Vagina (tissue), 2 donors: ENCODE measurements around the gene GC. TPM values are rescaled to one million over a fixed set of nuclear protein-coding genes. Genes with fewer than 3 reads are reported as not detected.

Experiments used
- DNase-seq, 2 donors: peaks; one replicate each; pipeline ENCODE4 v3.0.0-alpha.2; 2017; ENCODE audit errors: extremely low spot score in 2 of 2
- H3K27ac ChIP-seq: fragments of 200-600 bp; sonication (generic); one replicate; pipeline ENCODE4 v1.5.1; 2019
- H3K27me3 ChIP-seq: fragments of 200-600 bp; sonication (generic); one replicate; pipeline ENCODE4 v1.5.1; 2019
- H3K36me3 ChIP-seq, 2 donors: fragments of 200-600 bp; sonication (generic); one replicate each; pipeline ENCODE4 v1.5.1; 2017 to 2019
- H3K4me1 ChIP-seq: fragments of 200-600 bp; sonication (generic); one replicate; pipeline ENCODE4 v1.5.1; 2019
- H3K4me3 ChIP-seq, 2 donors: fragments of 200-600 bp; sonication (generic); 1 replicate in 1 of 2; 2 replicates in 1 of 2; pipeline ENCODE4 v1.5.1; 2016 to 2019
- H3K9me3 ChIP-seq: fragments of 200-600 bp; sonication (generic); one replicate; pipeline ENCODE4 v1.5.1; 2019
- POLR2A ChIP-seq, 2 donors: fragments of 450-650 bp; IDR thresholded peaks; one replicate each; pipeline ENCODE4 v1.6.1; 2017; ENCODE audit warnings: antibody characterized with exemption in 2 of 2, mild to moderate bottlenecking in 2 of 2, moderate library complexity in 2 of 2
- POLR2AphosphoS5 ChIP-seq, 2 donors: sonication (generic); formaldehyde crosslinking; IDR thresholded peaks; one replicate each; pipeline ENCODE4 v1.9.0; 2017; ENCODE audit warnings: antibody characterized with exemption in 2 of 2, mild to moderate bottlenecking in 2 of 2, low read depth in 1 of 2; ENCODE audit not compliant: insufficient read depth in 1 of 2
- intact Hi-C: fragments of 100-400 bp; cut with DNase I; formaldehyde crosslinking; loops from one replicate; pipeline ENCODE4 v1.15.1; 2023
- small RNA-seq: library from RNA; depleted of rRNA; stranded (forward); fragments of <200 nt; gene quantifications from one replicate; pipeline ENCODE3, GENCODE V24; 2016
- total RNA-seq: library from RNA; depleted of rRNA; stranded (reverse); fragments of >200 nt; gene quantifications from one replicate; pipeline ENCODE4 v1.2.3, GENCODE V29; 2016
- TF ChIP-seq, protein P1 (sequence below), 3 experiments: fragments of 450-650 bp in 2 of 3; fragments of 200-600 bp in 1 of 3; sonication (generic) in 1 of 3; IDR thresholded peaks; one replicate each; pipeline ENCODE4 v1.5.1; 2017 to 2019; ENCODE audit warnings: antibody characterized with exemption in 3 of 3, mild to moderate bottlenecking in 2 of 3, moderate library complexity in 2 of 3

Gene GC
- total RNA-seq, 1 donor from 2014 or later = not detected

DNA sequence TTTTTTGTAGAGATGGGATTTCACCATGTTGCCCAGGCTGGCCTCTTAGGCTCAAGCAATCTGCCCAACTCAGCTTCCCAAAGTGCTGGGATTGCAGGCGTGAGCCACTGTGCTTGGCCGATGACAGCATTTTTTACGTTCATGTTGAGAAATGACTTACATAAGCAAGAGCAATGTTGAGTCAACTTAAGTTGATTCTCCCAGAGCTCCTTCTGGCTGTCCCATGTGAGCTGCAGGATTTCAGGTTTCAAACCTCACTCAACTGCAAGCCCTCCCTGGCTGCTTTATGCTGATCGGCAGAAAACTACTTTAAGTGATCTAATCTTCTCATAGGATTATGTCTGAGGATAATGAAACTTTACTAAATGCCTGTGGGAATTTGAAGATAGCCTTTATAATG lies 86.8 kb downstream of the GC start:
- TF ChIP-seq POLR2AphosphoS5 (IDR thresholded peaks at IDR 0.05; ENCODE audit: insufficient read depth in 1 of 2, low read depth in 1 of 2) (no peak), POLR2A (IDR thresholded peaks at IDR 0.05) (no peak)
- TF ChIP-seq, protein P1, sequence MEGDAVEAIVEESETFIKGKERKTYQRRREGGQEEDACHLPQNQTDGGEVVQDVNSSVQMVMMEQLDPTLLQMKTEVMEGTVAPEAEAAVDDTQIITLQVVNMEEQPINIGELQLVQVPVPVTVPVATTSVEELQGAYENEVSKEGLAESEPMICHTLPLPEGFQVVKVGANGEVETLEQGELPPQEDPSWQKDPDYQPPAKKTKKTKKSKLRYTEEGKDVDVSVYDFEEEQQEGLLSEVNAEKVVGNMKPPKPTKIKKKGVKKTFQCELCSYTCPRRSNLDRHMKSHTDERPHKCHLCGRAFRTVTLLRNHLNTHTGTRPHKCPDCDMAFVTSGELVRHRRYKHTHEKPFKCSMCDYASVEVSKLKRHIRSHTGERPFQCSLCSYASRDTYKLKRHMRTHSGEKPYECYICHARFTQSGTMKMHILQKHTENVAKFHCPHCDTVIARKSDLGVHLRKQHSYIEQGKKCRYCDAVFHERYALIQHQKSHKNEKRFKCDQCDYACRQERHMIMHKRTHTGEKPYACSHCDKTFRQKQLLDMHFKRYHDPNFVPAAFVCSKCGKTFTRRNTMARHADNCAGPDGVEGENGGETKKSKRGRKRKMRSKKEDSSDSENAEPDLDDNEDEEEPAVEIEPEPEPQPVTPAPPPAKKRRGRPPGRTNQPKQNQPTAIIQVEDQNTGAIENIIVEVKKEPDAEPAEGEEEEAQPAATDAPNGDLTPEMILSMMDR (IDR thresholded peaks at IDR 0.05) = no peak
- intact Hi-C loops = no loop called here

DNA sequence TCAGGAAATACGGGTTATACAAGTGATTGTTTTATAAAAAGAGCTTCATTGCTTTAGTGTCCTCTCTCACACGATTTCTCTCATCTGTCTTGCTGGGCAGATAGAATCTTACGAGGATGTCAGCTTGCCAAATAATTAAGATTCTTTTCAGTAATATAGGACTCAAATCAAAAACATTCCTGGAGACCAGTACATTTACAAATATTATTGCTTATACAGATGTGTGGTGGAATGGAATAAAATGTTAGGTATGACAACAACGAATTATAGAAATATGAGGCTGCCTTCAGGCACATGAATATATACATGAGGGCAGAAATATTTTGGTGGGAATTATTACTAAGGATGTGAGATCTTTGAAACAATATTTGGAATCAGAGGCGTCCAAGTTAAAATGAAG lies 88.9 kb downstream of the GC start:
- no peaks in the 10 kb centered on the region for H3K4me1 ChIP-seq
- H3K27ac ChIP-seq = no peak overlapping the region
- no peak overlapping the region for H3K4me3 ChIP-seq
- H3K27me3 ChIP-seq = no peaks in the 10 kb centered on the region
- H3K9me3 ChIP-seq = no peaks in the 10 kb centered on the region
- intact Hi-C loops = no loop called here
- DNase-seq = no peak
- TF ChIP-seq POLR2AphosphoS5 (IDR thresholded peaks at IDR 0.05; ENCODE audit: insufficient read depth in 1 of 2, low read depth in 1 of 2) = no peak
- no peak for TF ChIP-seq POLR2A (IDR thresholded peaks at IDR 0.05)
- H3K36me3 ChIP-seq = no peaks in the 10 kb centered on the region

More for the DNA sequence above, 86.8 kb downstream of the GC start:
- Histone ChIP-seq H3K4me1 (no peaks in the 10 kb centered on the region), H3K4me3 (no peak overlapping the region), H3K9me3 (no peaks in the 10 kb centered on the region), H3K27me3 (no peaks in the 10 kb centered on the region), H3K36me3 (no peaks in the 10 kb centered on the region), H3K27ac (no peak overlapping the region)
- DNase-seq = no peak

DNA sequence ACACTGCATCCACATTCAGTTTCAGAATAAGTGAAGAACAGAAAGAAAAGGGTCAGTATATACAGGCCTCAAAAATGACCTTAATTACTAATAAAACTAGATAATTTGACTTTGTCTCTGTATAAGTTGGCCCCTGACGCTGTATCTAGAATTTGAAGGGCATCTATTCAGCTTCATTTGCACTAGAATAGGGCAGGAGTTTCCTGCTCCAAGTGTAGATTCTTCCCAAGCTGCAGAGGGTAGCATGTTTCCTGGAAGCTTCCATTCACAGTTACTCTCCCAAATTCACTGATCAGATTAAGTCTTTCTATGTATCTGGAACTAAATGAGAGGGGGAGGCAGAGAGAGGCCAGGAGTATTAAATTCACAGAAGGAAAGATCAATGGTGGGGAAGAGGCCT lies 90.9 kb downstream of the GC start:
- TF ChIP-seq POLR2AphosphoS5 (IDR thresholded peaks at IDR 0.05; ENCODE audit: insufficient read depth in 1 of 2, low read depth in 1 of 2) = no peak
- no peak for TF ChIP-seq POLR2A (IDR thresholded peaks at IDR 0.05)
- TF ChIP-seq, protein P1 (IDR thresholded peaks at IDR 0.05) = no peak
- Histone ChIP-seq H3K27ac (no peak overlapping the region), H3K9me3 (no peaks in the 10 kb centered on the region), H3K36me3 (no peaks in the 10 kb centered on the region), H3K4me1 (no peaks in the 10 kb centered on the region), H3K27me3 (no peaks in the 10 kb centered on the region), H3K4me3 (no peak overlapping the region)
- no peak for DNase-seq
- intact Hi-C loops = no loop called here

DNA sequence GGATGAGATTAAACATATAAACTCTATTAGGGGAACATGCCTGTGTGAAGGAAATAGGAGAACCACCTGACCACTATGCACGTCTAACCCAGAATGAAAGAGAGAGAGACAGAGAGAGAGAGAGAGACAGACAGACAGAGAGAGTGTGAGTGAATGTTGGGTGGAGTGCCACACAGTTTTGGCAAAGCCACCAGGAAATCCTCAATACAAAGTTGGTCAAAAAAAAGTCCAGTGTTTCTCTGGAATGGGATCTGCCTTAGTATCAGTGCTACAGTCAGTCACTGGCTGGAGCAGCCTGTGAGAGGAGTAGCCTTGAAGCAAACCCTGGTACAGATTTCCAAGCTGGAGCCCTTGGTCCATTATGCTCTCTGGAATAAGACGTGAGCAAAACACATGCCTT lies 91.7 kb downstream of the GC start:
- no peaks in the 10 kb centered on the region for H3K4me1 ChIP-seq
- no peak for DNase-seq
- H3K27me3 ChIP-seq = no peaks in the 10 kb centered on the region
- no peaks in the 10 kb centered on the region for H3K36me3 ChIP-seq
- H3K4me3 ChIP-seq = no peak overlapping the region
- H3K27ac ChIP-seq = no peak overlapping the region
- H3K9me3 ChIP-seq = no peaks in the 10 kb centered on the region
- intact Hi-C loops = no loop called here
- TF ChIP-seq, protein P1 (IDR thresholded peaks at IDR 0.05) = no peak

Small RNA genes lying within 50 kb of the gene (small RNA-seq; reads per million reads assigned to genes)
- not detected for gene RNA5SP163

Other genes starting within 250 kb of the GC start
- not detected for gene NPFFR2, start 247.9 kb upstream of the GC start, total RNA-seq